C4-2B (cell line): ENCODE measurements around the gene SORCS2.

Experiments used
- CTCF ChIP-seq: fragments of 450-650 bp; conservative IDR thresholded peaks from 2 replicates; pipeline ENCODE4 v1.5.1; 2017; ENCODE audit warnings: mild to moderate bottlenecking
- ZFX ChIP-seq: fragments of 450-650 bp; IDR thresholded peaks from 2 replicates; pipeline ENCODE4 v1.6.1; 2017

GRCh38 chr4:7272404-7272803, 80.1 kb downstream of the SORCS2 start:
- TF ChIP-seq CTCF = no peak
- no peak for TF ChIP-seq ZFX
